Measurements from ENCODE around the gene PCDHB11.

GRCh38 chr5:141172381-141173204, 26.8 kb upstream of the PCDHB11 start, which contains the start of gene PCDHB7:
- no peak for TF ChIP-seq EZH2 (optimal IDR thresholded peaks at IDR 0.05; ENCODE audit: low read depth, low read length)
- TF ChIP-seq EZH2phosphoT487 (IDR thresholded peaks at IDR 0.05; ENCODE audit: low read length): no peak

All from MM.1S (cell line).